Lower lobe of right lung (tissue), 2 donors: ENCODE results near the gene CADM1. TPM values are rescaled to one million over a fixed set of nuclear protein-coding genes. Genes with fewer than 3 reads are reported as not detected.

Source experiments
- ATAC-seq, 2 donors: fragments of 200-7000 bp; cut with Tn5 transposase; one replicate each; pipeline ENCODE4 v1.9.1; 2020 to 2022; ENCODE audit warnings: mild to moderate bottlenecking in 2 of 2, moderate library complexity in 2 of 2
- DNase-seq: peaks from one replicate; pipeline ENCODE4 v3.0.0-alpha.2; 2020
- H3K27ac ChIP-seq: fragments of 200-600 bp; one replicate; pipeline ENCODE4 v1.8.0; 2022
- H3K27me3 ChIP-seq: fragments of 200-600 bp; one replicate; pipeline ENCODE4 v1.8.0; 2022; ENCODE audit warnings: low read depth
- H3K36me3 ChIP-seq: fragments of 200-600 bp; one replicate; pipeline ENCODE4 v1.8.0; 2022; ENCODE audit warnings: mild to moderate bottlenecking
- H3K4me1 ChIP-seq: fragments of 200-600 bp; one replicate; pipeline ENCODE4 v1.8.0; 2022
- H3K4me3 ChIP-seq: fragments of 200-600 bp; one replicate; pipeline ENCODE4 v1.8.0; 2022; ENCODE audit warnings: mild to moderate bottlenecking
- H3K9me3 ChIP-seq: fragments of 200-600 bp; one replicate; pipeline ENCODE4 v1.8.0; 2022
- intact Hi-C: fragments of 100-400 bp; cut with DNase I; formaldehyde crosslinking; loops from one replicate; pipeline ENCODE4 v1.11.0; 2022
- total RNA-seq: library from RNA; stranded (reverse); fragmentation: NEBNext Ultra II Directional; extraction: Animal tissue kit (Norgen Biotek cat#: 25700); gene quantifications from one replicate; pipeline ENCODE4 v1.2.1, GENCODE V29; 2021
- TF ChIP-seq, protein P1 (sequence below): fragments of 200-600 bp; IDR thresholded peaks from one replicate; pipeline ENCODE4 v1.8.0; 2022; ENCODE audit warnings: antibody characterized with exemption, mild to moderate bottlenecking
- donor health status: DM: no; HTN: yes; CAD: no; lungs with severe emphysema.

The CADM1 gene
- total RNA-seq, 1 donor from 2014 or later: 149 TPM

DNA sequence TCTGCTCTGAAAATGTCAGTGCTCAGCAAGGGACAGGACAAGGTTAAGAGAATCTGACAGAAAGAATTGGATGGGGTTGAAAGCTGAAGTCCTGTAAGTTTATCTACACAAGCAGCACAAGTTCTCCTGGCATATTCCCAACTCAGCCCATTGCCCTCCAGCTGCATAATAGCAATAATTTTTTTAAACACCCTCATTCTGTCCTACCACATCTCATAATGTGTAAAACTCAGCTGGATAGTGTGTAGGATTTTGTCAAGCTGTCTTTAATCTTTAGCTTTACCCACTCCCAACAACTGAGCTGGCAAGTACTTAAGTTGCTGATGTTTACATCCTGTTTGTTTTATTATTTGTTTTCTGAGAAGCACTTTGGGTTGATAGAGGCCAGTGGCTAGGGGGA lies 158.9 kb downstream of the CADM1 start:
- intact Hi-C loops: no loop called here

DNA sequence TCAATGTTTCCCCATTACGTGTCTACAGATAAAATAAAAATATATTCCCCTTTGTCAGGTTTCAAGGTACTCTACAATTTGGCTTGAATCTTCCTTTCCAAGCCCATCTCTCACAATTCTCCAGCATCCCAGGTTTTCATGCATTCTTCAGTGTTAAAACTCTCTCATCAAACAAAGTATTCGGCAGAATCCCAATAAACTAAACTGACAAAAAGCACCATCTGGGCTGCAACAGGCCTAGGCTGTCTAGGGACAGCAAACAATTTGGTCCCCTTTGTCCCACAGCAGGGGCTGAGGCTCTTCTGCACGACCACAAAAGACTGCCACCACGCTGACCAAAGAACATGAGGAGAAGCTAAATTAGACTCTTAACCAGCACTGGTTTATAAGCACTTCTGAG lies 159.4 kb downstream of the CADM1 start:
- DNase-seq (no peak), ATAC-seq (no peak)
- Histone ChIP-seq H3K4me3 (no peak overlapping the region), H3K4me1 (no peaks in the 10 kb centered on the region), H3K27ac (no peak overlapping the region), H3K27me3 (no peaks in the 10 kb centered on the region), H3K36me3 (no peaks in the 10 kb centered on the region), H3K9me3 (no peaks in the 10 kb centered on the region)
- intact Hi-C loops: no loop called here
- TF ChIP-seq, protein P1, sequence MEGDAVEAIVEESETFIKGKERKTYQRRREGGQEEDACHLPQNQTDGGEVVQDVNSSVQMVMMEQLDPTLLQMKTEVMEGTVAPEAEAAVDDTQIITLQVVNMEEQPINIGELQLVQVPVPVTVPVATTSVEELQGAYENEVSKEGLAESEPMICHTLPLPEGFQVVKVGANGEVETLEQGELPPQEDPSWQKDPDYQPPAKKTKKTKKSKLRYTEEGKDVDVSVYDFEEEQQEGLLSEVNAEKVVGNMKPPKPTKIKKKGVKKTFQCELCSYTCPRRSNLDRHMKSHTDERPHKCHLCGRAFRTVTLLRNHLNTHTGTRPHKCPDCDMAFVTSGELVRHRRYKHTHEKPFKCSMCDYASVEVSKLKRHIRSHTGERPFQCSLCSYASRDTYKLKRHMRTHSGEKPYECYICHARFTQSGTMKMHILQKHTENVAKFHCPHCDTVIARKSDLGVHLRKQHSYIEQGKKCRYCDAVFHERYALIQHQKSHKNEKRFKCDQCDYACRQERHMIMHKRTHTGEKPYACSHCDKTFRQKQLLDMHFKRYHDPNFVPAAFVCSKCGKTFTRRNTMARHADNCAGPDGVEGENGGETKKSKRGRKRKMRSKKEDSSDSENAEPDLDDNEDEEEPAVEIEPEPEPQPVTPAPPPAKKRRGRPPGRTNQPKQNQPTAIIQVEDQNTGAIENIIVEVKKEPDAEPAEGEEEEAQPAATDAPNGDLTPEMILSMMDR: no peak

More for the DNA sequence above, 158.9 kb downstream of the CADM1 start:
- DNase-seq (no peak), ATAC-seq (no peak)
- Histone ChIP-seq H3K27ac (no peak overlapping the region), H3K4me3 (no peak overlapping the region), H3K4me1 (no peaks in the 10 kb centered on the region), H3K36me3 (no peaks in the 10 kb centered on the region), H3K27me3 (no peaks in the 10 kb centered on the region), H3K9me3 (no peaks in the 10 kb centered on the region)
- TF ChIP-seq, protein P1: no peak

DNA sequence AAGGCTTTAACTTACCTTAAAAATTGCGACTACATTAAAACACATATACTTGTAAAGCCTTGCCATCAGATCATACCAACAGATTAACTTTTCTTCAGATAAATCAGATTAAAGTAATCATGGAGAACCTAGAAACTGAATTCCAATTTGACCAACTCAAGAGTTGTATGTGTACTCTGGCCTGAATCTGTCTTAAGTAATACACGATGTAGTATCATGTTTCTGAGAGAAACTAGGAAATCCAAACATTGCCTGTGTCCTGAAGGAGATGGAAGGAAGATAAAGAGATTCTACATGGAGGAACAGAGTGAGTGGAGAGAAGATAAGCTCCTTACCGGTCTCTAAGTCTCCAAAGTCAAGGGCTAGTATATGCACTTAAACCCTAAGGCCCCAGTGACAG lies 162.1 kb downstream of the CADM1 start:
- intact Hi-C loops: no loop called here
- TF ChIP-seq, protein P1: no peak

DNA sequence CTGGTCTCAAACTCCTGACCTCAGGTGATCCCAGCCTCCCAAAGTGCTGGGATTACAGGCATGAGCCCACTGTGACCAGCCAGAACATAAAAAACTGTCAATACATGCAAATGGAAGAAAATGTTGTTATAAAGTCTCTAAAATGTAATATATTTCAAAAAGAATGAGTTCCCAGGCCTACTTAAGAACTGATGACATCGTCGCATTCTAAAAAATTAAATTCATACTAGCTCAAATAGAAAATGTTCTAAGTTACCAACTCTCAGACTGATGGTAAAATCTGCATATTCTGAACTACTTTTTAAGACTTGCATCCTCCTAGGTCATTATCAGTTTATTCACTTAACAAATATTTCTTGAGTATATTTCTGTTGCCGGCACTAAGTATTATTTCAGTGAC lies 163.3 kb downstream of the CADM1 start:
- no peak overlapping the region for H3K4me3 ChIP-seq
- TF ChIP-seq, protein P1: no peak
- no peaks in the 10 kb centered on the region for H3K36me3 ChIP-seq
- H3K9me3 ChIP-seq: no peaks in the 10 kb centered on the region
- H3K27me3 ChIP-seq: no peaks in the 10 kb centered on the region
- H3K27ac ChIP-seq: no peak overlapping the region
- intact Hi-C loops: no loop called here
- DNase-seq (no peak), ATAC-seq (no peak)
- H3K4me1 ChIP-seq: no peaks in the 10 kb centered on the region

More for the DNA sequence above, 162.1 kb downstream of the CADM1 start:
- Histone ChIP-seq H3K36me3 (no peaks in the 10 kb centered on the region), H3K9me3 (no peaks in the 10 kb centered on the region), H3K27ac (no peak overlapping the region), H3K4me1 (no peaks in the 10 kb centered on the region), H3K4me3 (no peak overlapping the region), H3K27me3 (no peaks in the 10 kb centered on the region)
- DNase-seq: no peak
- no peak for ATAC-seq

DNA sequence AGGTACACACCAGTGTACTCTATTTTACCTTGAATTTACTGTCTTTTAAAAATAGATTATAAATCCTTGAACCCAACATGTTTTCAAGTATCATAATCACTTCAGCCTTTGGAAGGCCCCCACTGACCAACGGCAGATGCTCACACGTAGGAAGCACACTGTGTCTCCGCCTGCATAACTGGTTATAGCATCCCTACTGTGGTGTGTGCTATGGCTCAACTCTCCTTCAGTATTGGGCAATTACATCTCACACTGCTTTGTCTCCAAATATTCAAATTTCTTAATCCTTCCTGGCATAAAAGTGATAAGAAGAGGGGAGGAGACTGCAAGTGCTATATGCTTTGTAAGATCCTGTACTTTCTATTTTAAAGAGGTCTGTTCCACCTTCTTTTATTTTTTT lies 165.7 kb downstream of the CADM1 start:
- ATAC-seq: peak; percentile 41 to 69
- no peak for DNase-seq
- TF ChIP-seq, protein P1: no peak
- H3K4me1 ChIP-seq: no peaks in the 10 kb centered on the region
- H3K9me3 ChIP-seq: no peaks in the 10 kb centered on the region
- no peaks in the 10 kb centered on the region for H3K36me3 ChIP-seq
- no peak overlapping the region for H3K27ac ChIP-seq
- no peak overlapping the region for H3K4me3 ChIP-seq
- H3K27me3 ChIP-seq: no peaks in the 10 kb centered on the region
- intact Hi-C loops: no loop called here
